HG02678 (cell line): ENCODE measurements around the gene SLC17A9.

ENCODE experiments used
- ATAC-seq: cut with Tn5 transposase; IDR thresholded peaks from one replicate; pipeline ENCODE4 v1.9.1; 2021; ENCODE audit warnings: mild to moderate bottlenecking, moderate library complexity; ENCODE audit not compliant: unreplicated experiment

SLC17A9 gene

DNA sequence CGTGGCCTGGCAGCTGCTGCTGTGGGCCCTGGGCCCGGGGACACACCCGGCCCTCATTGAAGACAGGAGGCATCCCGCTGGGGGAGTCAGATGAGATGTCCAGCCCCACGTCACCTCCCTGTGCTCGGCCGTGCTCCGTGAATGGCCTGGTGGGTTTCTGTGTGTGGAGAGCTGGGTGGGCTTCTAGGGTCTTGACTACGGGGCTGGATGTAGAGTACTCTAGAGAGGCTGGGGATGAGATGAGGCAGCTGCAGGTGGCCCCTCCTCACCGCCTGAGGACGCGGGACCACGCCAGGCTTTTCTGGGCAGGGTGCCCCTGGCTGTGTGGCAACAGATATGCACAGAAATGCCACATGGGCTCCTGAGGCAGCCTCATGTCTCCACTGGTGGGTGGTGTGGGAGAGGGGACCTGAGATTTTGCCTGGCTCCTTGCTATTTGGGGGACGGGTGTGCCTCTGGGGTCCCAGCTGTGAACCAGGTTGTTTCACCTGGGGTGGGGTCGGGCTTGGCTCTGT is 62.7 kb downstream of the SLC17A9 start:
- ATAC-seq: no peak

GRCh38 chr20:63015662-63016361 is 63.3 kb downstream of the SLC17A9 start:
- no peak for ATAC-seq

- no peak for ATAC-seq
These were observed 64.1 kb downstream of the SLC17A9 start for GRCh38 chr20:63016514-63017075.

DNA sequence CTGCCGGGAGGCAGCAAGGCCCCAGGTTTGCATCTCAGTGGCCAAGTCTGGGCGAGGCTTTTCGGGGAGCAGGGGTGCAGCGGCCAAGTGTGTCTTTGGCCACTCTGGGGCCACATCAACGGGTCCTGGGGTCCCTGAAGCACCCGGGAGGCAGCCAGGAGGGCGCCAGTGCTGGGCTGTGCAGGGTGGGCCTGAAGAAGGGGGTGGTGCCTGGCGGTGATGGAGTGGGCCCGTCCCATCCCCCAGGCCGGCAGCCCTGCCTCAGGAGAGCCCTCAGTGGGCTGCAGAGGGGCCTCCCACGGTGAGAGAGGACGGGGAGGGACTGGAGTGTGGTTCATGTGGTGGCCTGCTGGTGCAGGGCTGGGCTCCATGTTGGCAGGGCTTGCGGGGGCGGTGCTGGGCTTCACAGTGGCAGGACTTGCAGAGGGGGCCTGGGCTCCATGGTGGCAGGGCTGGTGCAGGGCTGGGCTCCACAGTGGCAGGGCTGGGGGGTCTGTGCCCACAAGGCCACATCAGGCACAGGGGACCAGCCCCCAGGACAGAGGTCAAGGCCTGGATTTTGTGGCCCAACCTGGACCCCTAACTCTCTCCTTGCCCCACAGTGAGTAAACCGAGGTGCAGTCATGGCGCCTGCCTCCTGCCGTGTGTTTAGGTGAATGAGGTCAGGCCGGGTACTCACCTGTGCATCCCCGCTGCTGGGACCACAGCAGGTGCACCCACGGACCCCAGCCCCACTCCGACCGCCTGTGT is 64.7 kb downstream of the SLC17A9 start:
- no peak for ATAC-seq

- no peak for ATAC-seq
These were observed 65.4 kb downstream of the SLC17A9 start for GRCh38 chr20:63017826-63018411.
